NCI-H1930 (cell line): ENCODE results near the gene PLP1.

Experiments
- DNase-seq, 2 experiments: peaks; one replicate each; lab custom pipeline; 2025; lab: John Stamatoyannopoulos, UW

Gene PLP1

GRCh38 chrX:103830848-103831247 lies 54.2 kb downstream of the PLP1 start:
- DNase-seq: no peak

DNA sequence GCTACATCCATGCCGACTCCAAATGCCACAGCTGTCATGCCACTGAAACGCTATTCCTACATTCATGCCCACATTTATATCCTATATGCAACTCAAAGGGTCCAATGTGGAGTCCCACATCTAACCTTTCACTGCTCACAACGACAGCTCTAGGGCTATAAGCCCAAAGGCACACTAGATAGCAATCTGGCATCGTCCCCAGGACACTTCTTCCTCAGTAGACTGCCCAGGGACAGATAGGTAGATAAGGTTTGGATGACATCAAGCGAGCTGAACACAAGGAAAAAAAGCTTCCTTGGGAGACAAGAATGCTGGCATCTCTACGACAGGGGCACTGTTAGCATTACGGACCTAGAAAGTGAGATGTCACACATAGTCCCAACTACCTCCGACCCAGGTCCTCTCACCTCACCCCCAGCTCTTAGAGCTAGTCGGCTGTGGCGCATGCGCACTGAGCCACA lies 54.7 kb downstream of the PLP1 start:
- DNase-seq: peak in 1 of 2 experiments; percentile 73

GRCh38 chrX:103831803-103832544 lies 55.3 kb downstream of the PLP1 start, which contains the start of gene RAB9B:
Gene RAB9B, minus strand, starts transcription at chrX:103832257. Its CDS starts 6,473 bp downstream, at chrX:103825784.
- DNase-seq: peak; percentile 31 to 48

DNA sequence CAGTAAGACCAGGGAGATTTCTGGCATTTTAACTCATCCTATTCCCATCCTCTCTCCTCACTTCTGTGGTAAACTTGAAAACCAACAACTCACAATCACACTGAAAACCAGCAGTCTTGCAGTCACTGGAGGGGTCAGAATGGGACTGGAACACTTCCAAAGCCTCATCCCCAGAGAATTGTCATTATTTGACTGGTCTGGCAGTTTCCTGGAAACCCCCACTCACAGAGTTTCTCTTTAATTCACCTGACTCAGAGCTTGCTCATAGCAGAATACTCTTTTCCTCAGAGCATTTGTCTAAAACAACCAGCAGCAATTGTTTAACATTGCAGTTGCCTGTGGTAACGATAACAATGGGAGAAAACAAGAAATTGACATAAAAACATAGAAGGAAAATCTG lies 62.8 kb downstream of the PLP1 start:
- DNase-seq: no peak
